GM19468 (cell line): ENCODE results near the gene PROSER2.

Source experiments
- ATAC-seq: cut with Tn5 transposase; IDR thresholded peaks from one replicate; pipeline ENCODE4 v1.9.1; 2021; ENCODE audit warnings: mild to moderate bottlenecking, moderate library complexity, moderate number of reproducible peaks; ENCODE audit not compliant: unreplicated experiment; ENCODE audit errors: extremely low read depth

The PROSER2 gene

DNA sequence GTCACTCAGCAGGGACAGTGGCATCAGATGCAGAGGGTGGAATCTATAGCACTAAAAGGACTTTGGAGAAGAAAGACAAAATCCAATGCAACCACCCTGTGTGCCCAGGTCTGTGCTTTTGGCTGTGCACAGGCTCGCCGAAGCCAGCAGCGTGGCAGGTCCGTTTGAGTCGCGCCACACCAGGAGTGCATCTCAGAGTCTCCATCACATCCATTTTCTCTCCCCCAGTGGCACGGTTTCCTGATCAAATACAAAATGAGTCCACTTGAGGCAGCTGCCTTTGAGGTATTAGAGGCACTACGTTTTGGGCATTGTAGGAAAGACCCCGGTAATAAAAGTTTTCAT is 23.4 kb upstream of the PROSER2 start:
- ATAC-seq: no peak

DNA sequence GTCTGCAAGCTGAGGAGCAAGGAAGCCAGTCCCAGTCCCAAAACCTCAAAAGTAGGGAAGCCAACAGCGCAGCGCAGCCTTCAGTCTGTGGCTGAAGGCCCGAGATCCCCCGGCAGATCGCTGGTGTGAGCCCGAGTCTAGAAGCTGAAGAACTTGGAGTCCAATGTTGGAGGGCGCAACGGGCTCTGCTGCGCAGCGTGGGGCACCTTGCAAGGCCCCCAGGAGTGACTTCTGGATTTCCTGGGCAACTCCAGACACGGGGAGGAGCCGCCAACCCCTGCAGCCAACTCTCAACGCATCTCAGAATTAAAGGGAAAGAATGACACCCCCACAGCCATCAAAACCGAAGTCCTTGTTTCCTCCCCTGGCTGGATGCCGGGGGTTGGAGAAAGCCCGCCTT is 18.8 kb upstream of the PROSER2 start:
- no peak for ATAC-seq

DNA sequence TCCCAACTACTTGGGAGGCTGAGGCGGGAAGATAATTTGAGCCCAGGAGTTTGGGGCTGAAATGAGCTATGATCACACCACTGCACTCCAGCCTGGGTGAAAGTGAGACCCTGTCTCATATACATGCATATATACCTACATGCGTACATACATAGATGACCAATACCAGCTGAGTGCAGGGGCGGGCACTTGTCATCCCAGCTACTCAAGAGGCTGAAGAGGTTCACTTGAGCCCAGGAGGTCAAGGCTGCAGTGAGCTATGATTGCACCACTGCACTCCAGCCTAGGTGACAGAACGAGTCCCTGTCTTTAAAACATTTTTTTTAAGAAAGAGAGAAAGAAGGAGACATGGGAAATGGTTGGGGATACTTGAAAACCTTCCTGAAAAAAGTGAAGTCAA is 17.4 kb upstream of the PROSER2 start:
- ATAC-seq: no peak

DNA sequence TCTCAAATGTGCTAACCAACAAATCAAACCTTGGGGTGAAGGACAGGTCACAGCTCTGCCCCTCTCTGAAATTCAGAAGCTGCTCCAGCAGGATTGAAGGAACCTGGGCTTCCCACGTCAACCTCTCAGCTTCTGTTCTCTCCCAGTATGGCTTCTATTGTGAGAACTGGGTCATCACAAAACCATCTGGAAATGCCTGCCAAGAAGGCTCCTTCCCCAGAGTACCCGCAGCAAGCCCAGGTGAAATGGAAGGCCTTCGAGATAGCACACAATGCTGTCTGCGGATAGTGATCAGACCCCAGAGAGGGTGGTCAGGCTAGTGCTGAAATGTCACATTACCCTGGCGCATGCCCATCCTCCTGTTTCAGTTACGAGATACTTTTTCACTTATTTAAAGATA is 16.4 kb upstream of the PROSER2 start:
- no peak for ATAC-seq

DNA sequence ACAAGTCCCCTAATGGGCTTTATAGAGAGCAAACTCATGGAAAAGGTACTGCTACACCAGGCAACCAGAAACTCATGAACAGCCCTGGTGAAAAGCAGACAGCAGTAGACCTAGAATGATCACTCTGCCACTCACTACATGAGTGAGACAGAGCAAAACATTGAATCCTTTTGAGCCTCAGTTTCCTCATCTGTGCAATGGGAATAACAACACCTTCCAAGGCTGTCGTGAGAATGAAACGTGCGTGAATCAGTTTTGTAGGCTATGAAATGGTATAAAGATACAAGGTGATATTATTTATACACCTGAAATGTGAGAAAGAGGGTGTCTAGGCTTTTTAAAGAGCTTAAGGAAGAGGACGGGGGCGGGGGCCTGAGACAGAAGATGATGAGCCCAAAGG is 14.3 kb upstream of the PROSER2 start:
- ATAC-seq: no peak

DNA sequence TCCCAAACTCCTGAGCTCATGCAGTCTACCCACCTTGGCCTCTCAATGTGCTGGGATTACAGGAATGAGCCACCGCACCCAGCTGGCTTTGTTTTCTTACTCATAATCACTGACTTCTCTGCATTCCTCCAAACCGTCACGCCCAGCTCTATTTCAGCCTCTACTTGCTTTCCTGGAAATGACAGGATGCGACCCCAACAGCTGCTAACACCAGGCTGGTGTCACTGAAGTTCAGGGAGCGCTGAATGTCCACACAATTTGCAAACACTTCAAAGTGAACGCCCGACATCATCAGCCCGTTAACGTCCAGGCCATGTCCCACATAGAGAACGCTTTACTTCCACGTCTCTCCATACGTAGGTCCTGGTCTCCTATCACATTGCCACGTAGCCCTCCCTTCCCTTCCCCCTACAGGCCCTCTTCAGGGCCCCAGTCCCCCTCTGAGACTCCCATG is 12.8 kb upstream of the PROSER2 start:
- ATAC-seq: no peak

DNA sequence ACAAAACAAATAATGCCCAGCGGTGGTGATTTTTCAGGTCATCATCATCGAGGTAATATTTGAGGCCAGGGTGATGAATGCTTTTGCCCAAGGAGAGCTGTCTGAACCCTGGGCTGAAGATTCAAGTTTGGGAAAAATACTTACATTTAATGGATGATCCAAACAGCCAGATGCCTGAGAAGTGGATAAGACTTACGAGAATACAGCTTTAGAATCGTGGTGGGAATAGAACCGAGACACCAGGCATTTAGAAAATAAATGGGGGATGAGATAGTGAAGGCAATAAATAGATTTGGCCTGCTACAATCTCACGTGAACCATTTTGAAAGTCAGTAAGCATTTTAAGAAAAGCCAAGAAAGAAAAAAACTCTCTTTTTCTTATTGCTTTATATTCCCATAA is 12.2 kb upstream of the PROSER2 start:
- ATAC-seq: no peak

DNA sequence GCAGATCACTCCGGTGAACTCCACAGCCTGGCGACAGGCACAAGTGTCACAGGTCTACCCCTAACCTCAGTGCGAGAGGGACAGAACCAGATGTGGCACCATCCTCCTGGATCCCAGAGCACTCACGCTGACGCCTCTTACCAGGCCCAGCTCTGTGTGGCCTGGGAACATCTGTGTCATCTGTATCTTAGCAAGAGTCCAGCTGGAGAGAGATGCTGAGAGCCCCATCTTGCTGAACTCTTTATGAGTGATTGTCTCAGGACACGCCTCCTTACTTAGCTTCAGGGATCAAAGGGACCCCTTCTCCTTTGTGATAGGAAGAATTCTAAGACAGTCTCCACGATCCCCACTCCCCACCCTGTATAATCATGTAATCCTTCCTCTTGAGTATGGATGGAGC is 10.0 kb upstream of the PROSER2 start:
- no peak for ATAC-seq

DNA sequence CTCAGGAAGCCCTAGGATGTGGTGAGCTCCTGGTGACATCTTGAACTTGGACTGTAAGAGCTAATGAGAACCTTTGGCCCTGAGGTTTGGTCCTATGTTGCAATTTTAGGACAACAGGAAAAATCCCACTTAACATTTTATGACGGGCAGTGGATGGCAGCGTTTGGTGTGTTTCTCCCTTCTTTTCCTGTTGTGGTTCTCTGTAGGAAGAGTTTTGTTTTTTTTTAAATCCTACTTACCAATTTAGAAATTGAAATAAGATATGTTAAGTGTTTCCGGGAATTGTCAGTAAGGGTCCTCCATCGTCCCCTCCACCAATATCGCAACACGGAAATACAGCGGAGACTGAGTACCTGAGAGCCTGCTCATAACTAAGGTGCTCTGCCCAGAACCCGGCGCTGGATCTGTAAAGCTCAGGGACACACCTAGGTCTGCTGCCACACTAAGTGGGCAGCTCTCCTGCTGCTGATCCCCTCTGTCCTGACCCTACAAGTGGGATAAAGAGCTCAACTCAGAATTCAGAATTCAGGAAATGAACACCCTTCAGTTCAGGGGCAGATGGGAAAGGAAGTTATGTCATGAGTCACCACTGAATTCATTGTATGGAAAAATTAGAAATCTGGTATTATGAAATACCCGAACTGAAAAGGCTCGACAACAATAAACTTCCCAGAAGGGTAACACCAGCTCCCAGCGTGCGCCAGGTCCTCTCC is 9.1 kb upstream of the PROSER2 start:
- ATAC-seq: no peak

DNA sequence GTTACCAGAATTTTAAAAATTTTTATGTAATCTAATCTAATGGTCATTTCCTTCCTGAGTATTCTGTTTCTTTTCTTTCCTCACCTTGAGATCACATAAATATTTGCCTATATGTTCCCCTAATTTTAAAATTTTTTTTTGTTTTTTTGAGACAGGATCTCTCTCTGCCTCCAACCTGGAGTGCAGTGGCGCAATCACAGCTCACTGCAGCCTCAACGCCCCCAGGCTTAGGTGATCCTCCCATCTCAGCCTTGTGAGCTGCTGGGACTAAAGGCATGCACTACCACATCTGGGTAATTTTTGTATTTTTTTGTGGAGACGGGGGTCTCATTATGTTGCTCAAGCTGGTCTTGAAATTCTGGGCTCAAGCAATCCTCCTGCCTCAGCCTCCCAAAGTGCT is 4.1 kb upstream of the PROSER2 start:
- no peak for ATAC-seq

DNA sequence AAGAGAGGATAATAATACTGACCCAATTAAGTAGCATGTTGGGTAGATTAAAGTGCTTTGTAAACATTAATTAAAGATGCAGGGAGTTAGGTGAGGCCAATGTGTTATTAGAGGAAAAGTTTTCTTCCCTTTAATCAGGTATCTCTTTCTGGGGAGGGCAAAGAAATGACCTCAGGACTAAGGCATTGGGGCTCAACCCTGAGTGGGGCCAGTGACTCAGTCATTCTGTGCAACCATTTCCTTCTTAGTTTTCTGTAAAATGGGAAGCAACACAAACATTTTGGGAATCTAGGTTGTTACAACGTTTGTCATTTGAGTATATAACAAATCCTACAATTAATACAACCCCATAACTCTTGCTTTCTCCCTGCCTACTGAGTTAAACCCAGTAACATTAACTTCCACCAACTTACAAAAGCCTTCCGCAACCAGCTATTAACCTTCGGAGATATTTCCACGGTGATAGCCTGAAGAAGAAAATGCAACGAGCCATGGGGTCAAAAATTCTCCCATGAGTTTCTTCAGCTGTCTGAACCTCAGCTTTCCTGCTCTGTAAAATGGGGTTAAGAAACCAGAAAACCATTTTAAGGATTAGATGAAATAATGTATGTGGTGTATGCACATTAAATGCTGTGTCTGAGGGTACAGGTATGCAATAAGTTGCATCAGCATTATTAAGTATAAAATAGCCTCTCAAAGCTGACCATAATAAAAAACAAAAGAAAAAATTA is 965 bp upstream of the PROSER2 start:
- ATAC-seq: no peak

DNA sequence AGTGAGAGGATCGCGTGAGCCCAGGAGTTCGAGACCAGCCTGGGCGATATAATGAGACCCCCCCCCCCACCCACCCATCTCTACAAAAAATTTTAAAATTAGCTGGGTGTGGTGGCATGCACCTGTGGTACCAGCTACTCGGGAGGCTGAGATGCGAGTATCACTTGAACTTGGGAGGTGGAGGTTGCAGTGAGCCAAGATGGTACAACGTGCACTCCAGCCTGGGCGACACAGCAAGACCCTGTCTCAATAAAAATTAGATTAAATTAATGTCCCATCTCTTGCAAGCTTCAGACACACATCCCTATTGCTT is 391 bp upstream of the PROSER2 start:
- ATAC-seq: no peak

DNA sequence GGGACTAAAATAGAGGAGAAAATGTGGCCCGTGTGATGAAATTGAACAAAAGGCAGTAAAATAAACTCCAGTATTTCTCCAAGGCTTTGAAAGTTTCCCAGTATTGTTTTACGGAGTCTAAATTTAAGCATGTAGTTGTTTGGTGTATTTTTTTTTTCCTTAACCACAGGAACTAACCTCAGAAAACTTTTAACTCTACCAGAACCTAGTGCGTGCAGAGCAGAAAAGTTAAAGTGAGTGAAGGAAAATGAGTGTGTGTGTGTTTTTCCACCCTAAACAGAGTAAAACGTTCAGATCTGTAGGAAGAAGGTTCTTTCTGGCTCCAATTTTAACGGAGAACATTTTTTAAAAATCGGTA is 812 bp downstream of the PROSER2 start:
- ATAC-seq: no peak

DNA sequence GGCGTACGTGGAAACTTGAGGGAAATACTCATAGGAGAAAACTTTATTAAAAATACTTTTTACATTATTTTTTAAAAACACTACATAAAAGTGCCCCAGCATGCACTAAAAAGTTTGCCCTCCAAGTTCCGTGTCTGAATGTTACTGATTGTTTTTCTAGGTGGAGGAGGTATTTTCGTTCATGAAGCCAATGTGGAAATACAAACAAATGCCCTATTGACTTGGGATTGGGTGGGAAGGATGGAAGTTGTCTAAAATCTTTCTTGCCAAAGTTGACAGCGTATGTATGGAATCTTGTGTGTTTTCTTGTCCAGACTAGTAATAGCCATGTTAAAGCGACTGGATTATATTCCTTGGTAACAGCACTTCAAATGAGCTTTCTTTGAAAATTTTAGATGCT is 1.2 kb downstream of the PROSER2 start:
- ATAC-seq: no peak

DNA sequence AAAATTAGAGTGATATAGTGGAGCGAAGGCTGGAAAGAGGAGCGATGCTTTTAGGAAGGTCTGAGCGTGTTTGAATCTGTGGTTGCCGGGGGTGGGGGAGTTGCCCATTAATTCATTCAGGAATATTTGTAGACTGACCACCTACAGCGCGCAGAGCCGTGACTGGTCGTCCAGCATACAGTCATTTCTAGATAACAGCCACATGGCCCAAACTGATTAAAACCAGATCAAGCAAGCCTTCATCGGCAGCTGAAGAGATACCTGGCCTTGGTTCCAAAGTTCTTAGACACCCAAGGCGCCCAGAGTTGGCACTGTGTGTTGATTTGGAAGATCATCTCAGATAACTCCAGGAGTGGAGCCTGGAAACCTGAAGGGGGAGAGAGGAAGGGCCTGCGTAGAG is 1.7 kb downstream of the PROSER2 start:
- no peak for ATAC-seq

DNA sequence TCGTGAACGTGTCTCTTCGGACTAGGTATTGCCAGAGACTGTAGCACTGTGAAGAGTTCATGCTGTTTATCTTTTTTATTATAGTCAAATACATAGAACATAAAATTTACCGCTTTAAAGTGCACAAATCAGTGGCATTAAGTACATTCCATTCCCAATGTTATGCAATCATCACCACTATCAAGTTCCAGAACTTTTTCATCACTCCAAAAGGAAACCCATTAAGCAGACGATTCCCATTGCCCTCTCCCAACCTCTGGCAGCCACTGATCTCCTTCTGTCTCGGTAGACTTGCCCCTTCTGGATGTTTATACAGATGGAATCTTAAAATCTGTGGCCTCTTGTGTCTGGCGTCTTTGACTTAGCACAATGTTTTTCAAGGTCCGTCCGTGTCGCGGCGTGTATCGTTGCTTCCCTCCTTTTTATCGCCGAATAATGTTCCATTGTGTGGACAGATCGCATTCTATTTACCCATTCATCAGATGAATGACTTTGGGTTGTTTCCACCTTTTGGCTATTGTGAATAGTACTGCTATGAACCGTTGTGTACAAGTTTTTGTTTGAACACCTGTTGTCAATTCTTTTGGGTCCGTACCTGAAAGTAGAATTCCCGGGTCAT is 2.7 kb downstream of the PROSER2 start:
- ATAC-seq: no peak

DNA sequence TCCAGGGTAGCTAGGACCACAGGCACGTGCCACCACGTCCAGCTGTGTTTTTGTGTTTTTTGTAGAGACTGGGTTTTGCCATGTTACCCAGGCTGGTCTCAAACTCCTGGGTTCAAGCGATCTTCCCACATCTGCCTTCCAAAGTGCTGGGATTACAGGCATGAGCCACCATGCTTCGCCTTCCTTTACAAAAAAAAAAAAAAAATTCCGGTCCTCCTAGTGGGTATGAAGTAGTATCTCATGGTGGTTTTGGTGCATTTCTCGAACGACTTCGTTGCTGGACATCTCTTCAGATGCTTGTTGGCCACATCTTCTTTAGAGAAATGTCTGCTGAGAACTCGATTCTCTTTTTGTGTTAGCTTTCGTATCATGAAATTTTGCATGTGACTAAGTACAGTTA is 3.9 kb downstream of the PROSER2 start:
- ATAC-seq: no peak

DNA sequence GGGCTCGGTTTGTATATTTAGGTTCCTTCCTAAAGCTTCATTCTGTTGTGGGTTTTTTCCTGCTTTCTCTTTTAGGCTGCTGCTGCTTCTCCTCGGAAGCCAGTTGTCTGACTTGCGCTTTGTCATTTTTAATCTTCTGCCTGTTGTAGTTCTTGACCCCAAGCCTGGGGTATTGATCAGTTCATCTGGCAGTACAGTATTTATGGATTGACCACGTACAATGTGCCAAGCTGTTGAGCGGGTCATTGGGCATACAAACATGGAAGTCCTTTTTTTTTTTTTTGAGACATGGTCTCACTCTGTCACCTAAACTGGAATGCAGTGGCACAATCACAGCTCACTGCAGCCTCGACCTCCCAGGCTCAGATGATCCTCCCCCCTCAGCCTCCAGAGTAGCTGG is 4.3 kb downstream of the PROSER2 start:
- no peak for ATAC-seq

DNA sequence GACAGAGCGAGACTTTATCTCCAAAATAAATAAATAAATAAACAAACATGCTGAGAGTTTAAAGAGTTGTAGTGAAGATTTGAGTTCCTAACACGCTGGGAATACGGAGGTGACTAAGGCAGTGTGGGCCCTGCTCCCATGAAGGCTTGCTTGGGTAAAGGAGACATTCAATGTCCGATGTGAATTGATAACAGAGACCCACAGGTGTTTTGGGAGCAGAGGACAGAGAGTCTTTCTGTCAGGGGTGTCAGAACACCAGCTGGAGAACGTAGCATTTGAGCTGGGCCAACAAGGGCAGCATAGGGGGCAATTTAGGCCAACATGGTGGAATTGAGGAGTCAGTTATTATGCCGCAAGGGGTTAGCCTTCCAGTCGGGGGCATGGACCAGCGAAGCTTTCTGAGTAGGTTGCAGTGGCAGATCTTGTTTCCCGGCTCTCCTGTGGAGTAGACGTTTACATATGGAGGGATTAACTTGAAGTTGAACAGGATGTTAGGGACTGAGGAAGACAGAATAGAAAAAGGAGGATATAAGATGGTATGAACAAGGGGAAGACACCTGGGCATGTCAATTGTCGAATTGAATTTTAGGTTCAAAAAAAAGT is 5.6 kb downstream of the PROSER2 start:
- ATAC-seq: no peak

DNA sequence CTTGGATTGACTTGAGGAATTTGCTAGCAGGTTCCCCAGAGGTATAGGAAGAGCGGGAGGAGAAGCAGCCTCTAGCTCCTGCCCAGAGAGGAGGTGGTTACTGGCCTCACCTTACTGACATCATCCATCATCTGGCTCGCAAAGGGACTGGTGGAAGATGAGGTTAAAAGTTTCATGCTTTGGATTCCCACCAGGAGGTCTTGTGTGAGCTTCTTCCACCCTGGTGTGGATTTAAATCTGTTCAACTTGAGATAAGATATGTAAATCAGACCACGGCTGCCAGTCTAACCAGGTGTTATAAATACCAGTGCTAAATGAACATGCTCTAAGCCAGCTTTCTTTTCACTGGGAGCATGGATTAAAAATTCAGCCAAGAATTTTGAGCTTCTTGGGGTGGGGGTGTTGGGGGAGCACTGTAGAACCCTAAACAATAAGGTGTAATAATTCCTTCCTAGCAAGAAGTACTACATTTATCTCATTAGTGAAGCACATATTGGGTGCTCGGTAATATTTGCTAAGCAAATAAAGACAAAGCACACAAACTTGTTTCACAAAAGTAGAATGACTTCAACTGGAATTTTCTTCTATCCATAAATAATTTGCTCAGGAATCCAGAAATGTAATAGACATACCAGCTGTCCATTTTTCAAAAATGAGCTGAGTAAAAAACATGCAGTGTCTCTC is 7.8 kb downstream of the PROSER2 start:
- ATAC-seq: no peak

DNA sequence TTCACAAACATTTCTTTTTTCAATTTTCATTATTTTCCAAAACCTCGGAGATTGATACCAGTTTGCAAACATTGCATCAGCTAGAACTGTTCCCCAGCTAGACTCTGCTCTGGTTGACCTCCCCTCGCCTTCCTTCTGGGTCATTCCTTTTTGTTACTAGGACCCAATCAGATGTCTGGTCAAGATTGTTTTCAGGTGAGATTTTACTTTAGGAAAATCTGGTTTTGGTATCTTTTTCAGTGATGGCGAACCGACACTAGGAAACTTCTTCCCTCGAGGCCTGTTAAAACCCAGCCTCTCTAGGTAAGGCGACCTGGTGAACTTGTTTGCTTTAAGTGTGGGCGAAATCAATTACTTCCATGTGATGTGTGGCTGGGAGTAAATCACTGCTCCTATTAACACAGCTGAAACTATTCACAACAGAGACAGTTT is 8.4 kb downstream of the PROSER2 start:
- ATAC-seq: no peak
